K562 (cell line): ENCODE results near the gene NTPCR. TPM values are rescaled to one million over a fixed set of nuclear protein-coding genes. Genes with fewer than 3 reads are reported as not detected.

Source experiments
- E2F1 ChIP-seq: sonication (generic); formaldehyde crosslinking; IDR thresholded peaks from 2 replicates; pipeline ENCODE4 v1.8.1; 2023; ENCODE audit warnings: mild to moderate bottlenecking, missing genetic modification reagents, moderate library complexity
- LEF1 ChIP-seq: fragments of 450-650 bp; IDR thresholded peaks from 2 replicates; pipeline ENCODE4 v1.6.1; 2016; ENCODE audit warnings: mild to moderate bottlenecking
- MIER1 ChIP-seq: fragments of 450-650 bp; IDR thresholded peaks from 2 replicates; pipeline ENCODE4 v1.6.1; 2016; ENCODE audit warnings: antibody characterized with exemption, mild to moderate bottlenecking, low read depth
- PKNOX1 ChIP-seq: fragments of 450-650 bp; IDR thresholded peaks from 2 replicates; pipeline ENCODE4 v1.6.1; 2016
- ZBTB33 ChIP-seq: sonication (generic); formaldehyde crosslinking; IDR thresholded peaks from 2 replicates; pipeline ENCODE4 v1.8.1; 2023; ENCODE audit warnings: mild to moderate bottlenecking, missing genetic modification reagents
- ZNF57 ChIP-seq: fragments of 450-650 bp; formaldehyde crosslinking; IDR thresholded peaks from 2 replicates; pipeline ENCODE4 v1.4.0; 2020; ENCODE audit warnings: mild to moderate bottlenecking, moderate library complexity
- ZNF609 ChIP-seq: sonication (generic); formaldehyde crosslinking; IDR thresholded peaks from 2 replicates; pipeline ENCODE4 v1.8.1; 2023; ENCODE audit warnings: missing genetic modification reagents, mild to moderate bottlenecking, borderline replicate concordance
- polyA plus RNA-seq, 8 experiments: library from polyadenylated mRNA; depleted of rRNA in 4 of 8; stranded (reverse) in 5 of 8; unstranded in 3 of 8; fragments of >200 nt; fragmentation: Nextera tagmentation in 2 of 8; fragmentation: Illumina TruSeq in 1 of 8; extraction: Ambion mirVana in 2 of 8; extraction: Trizol in 1 of 8; gene quantifications; 2 replicates each; pipeline versions ENCODE4 v1.2.1 to v1.2.3, GENCODE V29; 2011 to 2014; ENCODE audit warnings: inconsistent platforms in 1 of 8, missing spikeins in 1 of 8
- total RNA-seq, 7 experiments: library from RNA; depleted of rRNA in 6 of 7; stranded (reverse); fragments of >200 nt in 6 of 7; fragmentation: Illumina TruSeq in 2 of 7; extraction: Trizol in 2 of 7; gene quantifications; 2 replicates each; pipeline versions ENCODE4 v1.2.1 to v1.2.3, GENCODE V29; 2011 to 2021; ENCODE audit warnings: low replicate concordance in 1 of 7

Gene NTPCR
- total and polyA plus RNA-seq, 9 of the 15 experiments (the other 6 are each of a cell fraction or from before 2014, with no cell fraction given), result 19.3 to 105 (median 48.8) TPM

- no peak for TF ChIP-seq ZNF609
- no peak for TF ChIP-seq LEF1
- no peak for TF ChIP-seq ZBTB33 (CRISPR knock-in tag)
- no peak for TF ChIP-seq ZNF57 (CRISPR knock-in tag)
- TF ChIP-seq MIER1, result no peak
- TF ChIP-seq E2F1, result no peak
- no peak for TF ChIP-seq PKNOX1
These were observed 49.6 kb upstream of the NTPCR start (continued) for GRCh38 chr1:232900818-232901217.
